GM12875 (cell line): Measurements from ENCODE around the gene PREP.

Source experiments
- H3K4me3 ChIP-seq: one replicate; pipeline ENCODE4 v1.5.1; 2011; ENCODE audit warnings: low read depth, low read length, control low read depth
- CTCF ChIP-seq: IDR thresholded peaks from 2 replicates; pipeline ENCODE4 v1.5.1; 2011; ENCODE audit warnings: low read depth, mild to moderate bottlenecking, control low read depth, inconsistent platforms, low read length, moderate library complexity, borderline replicate concordance; ENCODE audit not compliant: insufficient read depth

Gene PREP

GRCh38 chr6:105330364-105330763 is 72.5 kb downstream of the PREP start:
- no peak for TF ChIP-seq CTCF
- no peak overlapping the region for H3K4me3 ChIP-seq

DNA sequence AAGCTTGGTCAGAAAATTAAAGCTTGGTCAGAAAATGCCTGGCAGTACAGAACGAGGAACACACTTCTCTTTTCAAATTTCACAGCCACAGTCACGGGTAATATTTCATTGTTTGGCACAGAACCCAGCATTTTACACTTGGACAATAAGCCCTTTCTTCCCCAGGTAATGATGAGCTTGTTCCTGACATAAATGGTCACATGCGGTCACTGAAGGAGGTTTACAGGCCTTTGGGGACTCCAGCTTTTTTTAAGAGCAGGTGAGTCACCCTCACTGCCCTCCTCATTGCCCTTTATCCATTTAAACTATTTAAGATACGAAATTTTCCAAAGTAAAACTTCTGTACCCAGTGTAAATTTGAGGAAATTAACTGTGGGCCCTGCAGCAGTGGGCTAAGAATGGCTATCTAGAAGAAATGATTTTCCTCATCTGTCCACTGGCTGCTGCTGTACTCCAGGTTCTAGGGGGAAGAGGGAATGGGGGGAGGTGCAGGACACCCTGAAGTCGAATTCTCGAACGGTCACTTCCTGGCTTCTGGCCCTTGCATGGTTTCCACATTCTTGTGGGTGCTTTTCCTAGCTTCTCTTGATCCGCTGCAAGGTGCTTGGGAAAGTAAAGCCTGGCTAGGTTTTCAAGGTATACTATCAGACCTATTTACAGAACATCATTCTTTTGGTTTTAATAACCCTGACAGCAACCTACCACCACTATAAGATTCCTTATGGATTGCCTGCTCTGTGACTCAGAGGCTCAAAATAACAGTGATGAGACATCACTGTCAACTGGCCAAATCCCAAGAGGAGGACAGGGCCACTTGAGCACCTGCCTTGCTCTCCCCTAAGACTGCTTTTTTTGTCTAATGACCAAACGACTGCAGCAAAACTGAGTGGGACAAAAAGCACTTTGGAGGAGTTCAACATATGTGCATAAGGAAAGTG is 75.8 kb downstream of the PREP start:
- no peak overlapping the region for H3K4me3 ChIP-seq
- no peak for TF ChIP-seq CTCF

DNA sequence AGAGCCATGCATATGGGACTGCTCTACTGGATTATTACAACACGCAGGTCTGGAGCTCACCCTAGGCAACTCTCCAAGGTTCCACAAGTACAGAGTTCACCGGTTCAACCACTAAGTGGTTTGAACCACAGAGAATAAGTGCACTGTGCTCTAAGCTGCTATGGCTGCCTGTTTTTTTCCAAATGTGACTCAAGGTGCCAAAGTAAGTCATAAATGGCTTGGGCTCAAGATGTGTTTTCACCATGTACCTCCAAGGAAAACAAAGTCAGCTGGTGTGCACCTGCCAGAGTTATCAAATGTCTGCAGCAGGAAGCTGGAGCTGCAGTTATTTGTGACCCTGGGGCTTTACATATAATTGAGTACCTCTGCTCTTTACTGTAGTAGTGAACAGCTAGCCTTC is 76.7 kb downstream of the PREP start:
- no peak overlapping the region for H3K4me3 ChIP-seq
- no peak for TF ChIP-seq CTCF

GRCh38 chr6:105324386-105324950 is 78.4 kb downstream of the PREP start:
- no peak overlapping the region for H3K4me3 ChIP-seq
- TF ChIP-seq CTCF: no peak

GRCh38 chr6:105322499-105323225 is 80.2 kb downstream of the PREP start:
- no peak for TF ChIP-seq CTCF

DNA sequence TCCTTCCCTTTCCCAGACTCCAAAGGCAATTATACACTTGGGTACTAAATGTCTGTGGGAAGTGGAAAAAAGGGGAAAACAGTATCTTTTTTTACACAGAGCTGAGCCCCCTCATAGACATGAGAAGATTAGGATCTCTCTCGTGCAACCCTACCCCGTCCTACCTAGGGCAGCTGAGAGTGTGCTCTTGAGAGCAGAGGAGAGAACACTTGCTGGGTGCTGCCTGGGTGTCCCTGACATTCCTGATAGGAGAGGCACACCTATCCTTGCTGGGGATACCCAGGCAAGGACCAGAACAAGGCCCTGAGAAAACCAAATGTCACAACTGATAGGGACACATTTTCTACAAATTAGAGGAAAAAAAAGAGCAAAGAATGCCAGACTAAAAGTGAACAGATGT is 81.2 kb downstream of the PREP start:
- no peak overlapping the region for H3K4me3 ChIP-seq
- TF ChIP-seq CTCF: no peak

More at GRCh38 chr6:105322499-105323225, 80.2 kb downstream of the PREP start:
- H3K4me3 ChIP-seq: no peak overlapping the region
